Fibroblast of the aortic adventitia (primary cell): ENCODE measurements around the gene GLT1D1. TPM values are rescaled to one million over a fixed set of nuclear protein-coding genes. Genes with fewer than 3 reads are reported as not detected.

Experiments
- DNase-seq: peaks from one replicate; pipeline ENCODE4 v3.0.0-alpha.2; 2010; ENCODE audit warnings: low read depth
- H3K4me3 ChIP-seq: 2 replicates; pipeline ENCODE4 v1.5.1; 2011; ENCODE audit warnings: low read depth, mild to moderate bottlenecking, control low read depth, low read length, moderate library complexity
- total RNA-seq: library from RNA; depleted of rRNA; stranded (reverse); fragments of >200 nt; gene quantifications from 2 replicates; pipeline ENCODE4 v1.2.3, GENCODE V29; 2012; ENCODE audit warnings: low replicate concordance
- TF ChIP-seq, protein P1 (sequence below): IDR thresholded peaks from 2 replicates; pipeline ENCODE4 v1.5.1; 2011; ENCODE audit warnings: mild to moderate bottlenecking, low read length, control low read depth, inconsistent platforms; ENCODE audit not compliant: insufficient read depth

The GLT1D1 gene
- total RNA-seq, 1 donor = not detected

DNA sequence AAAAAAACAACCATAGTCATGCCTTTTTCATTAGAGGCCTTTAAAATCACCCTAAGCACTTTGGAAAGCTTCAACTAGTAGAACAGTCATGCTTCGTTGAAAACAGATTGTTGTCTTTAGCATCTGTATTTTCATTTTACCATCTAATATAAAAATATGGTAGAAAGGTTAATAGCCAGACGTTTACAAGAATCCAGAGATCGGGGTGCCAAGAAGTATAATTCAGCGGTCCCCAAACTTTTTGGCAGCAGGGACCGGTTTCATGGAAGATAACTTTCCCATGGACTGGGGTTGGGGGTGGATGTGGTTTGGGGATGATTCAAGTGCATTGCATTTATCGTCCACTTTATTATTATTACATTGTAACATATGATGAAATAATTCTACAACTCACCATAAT lies 138.4 kb downstream of the GLT1D1 start:
- DNase-seq = no peak
- TF ChIP-seq, protein P1, sequence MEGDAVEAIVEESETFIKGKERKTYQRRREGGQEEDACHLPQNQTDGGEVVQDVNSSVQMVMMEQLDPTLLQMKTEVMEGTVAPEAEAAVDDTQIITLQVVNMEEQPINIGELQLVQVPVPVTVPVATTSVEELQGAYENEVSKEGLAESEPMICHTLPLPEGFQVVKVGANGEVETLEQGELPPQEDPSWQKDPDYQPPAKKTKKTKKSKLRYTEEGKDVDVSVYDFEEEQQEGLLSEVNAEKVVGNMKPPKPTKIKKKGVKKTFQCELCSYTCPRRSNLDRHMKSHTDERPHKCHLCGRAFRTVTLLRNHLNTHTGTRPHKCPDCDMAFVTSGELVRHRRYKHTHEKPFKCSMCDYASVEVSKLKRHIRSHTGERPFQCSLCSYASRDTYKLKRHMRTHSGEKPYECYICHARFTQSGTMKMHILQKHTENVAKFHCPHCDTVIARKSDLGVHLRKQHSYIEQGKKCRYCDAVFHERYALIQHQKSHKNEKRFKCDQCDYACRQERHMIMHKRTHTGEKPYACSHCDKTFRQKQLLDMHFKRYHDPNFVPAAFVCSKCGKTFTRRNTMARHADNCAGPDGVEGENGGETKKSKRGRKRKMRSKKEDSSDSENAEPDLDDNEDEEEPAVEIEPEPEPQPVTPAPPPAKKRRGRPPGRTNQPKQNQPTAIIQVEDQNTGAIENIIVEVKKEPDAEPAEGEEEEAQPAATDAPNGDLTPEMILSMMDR = no peak
- H3K4me3 ChIP-seq = no peak overlapping the region

DNA sequence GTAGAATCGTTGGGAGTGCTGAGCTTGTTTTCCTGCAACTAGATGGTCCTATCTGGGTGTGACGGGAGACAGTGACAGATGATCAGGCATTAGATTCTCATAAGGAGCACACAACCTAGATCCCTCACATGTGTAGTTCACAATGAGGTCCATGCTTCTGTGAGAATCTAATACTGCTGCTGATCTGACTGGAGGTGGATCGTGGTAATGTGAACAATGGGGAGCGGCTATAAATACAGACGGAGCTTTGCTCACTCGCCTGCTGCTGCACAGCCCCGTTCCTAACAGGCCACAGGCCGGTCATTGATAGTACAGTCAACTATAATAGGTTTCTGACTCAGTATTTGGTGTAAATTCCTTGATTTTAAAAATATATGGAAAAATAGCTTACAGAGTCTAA lies 138.8 kb downstream of the GLT1D1 start:
- no peak overlapping the region for H3K4me3 ChIP-seq
- no peak for DNase-seq
- TF ChIP-seq, protein P1 = no peak

DNA sequence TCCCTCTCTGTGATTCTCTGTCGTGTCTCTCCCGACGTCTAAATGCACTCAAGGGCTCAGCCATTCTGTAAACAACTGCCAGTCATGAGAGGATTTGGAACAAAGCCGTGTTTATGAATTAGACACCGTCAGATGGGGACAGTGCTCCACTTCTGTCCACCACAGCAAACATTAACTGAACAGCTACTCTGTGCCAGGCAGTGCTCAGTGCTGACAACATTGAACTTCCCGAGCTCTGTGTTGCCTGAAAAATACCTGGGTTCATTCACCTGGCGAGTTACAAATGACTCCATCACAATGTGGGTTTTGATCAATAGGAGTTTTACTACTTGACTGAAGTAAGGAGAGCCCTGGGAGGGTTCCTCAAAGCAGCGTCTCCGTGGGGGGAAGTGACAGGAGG lies 139.3 kb downstream of the GLT1D1 start:
- no peak for DNase-seq
- no peak overlapping the region for H3K4me3 ChIP-seq
- TF ChIP-seq, protein P1 = no peak

DNA sequence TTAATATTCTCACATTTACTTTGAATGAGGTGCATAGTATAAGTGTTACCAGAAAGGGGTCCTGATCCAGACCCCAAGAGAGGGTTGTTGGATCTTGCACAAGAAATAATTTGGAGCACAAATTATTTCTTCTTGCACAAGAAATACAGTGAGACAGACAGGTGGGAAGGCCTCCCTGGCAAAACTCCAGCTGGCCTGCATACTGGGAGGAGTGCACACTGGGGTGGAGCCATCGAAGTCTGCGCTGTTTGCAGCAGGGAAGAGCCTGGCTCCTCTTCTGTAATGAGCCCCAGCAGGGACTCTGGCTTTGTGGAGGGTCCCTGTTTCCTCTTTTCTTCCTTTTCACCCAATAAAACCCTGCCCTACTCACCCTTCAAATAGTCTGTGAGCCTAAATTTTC lies 141.6 kb downstream of the GLT1D1 start:
- DNase-seq = no peak
- TF ChIP-seq, protein P1 = no peak
- no peak overlapping the region for H3K4me3 ChIP-seq

DNA sequence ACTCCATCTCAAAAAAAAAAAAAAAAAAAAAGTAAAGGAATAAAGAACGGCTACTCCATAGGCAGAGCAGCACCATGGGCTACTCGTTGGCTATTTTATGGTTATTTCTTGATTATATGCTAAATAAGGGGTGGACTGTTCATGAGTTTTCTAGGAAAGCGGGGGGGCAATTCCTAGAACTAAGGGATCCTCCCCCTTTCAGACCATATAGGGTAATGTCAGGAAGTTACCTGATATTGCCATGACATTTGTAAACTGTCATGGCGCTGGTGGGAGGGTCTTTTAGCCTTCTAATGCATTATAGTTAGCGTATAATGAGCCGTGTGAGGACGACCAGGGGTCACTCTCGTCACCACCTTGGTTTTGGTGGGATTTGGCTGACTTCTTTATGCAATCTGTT lies 142.3 kb downstream of the GLT1D1 start:
- no peak for DNase-seq
- H3K4me3 ChIP-seq = no peak overlapping the region
- TF ChIP-seq, protein P1 = no peak

DNA sequence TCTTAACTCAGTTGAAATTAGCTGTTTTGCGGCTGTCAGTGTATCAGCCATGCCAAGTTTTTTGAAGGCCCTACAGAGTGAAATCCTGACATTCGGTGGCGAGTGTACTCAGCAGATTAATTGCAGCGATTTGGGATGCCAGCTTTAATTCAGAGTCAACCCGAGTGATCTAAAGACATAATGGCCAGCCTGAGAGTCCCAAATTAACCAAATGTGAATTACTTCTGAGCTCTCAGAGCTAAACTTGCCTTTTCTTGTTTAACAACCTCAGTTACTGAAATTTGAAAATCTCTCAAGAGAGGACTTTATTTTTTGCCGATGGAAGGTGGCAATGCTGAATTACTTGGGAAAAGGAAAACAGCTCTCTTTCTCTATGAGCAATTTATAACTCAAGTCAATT lies 148.5 kb downstream of the GLT1D1 start:
- H3K4me3 ChIP-seq = no peak overlapping the region
- TF ChIP-seq, protein P1 = no peak
- DNase-seq = no peak

DNA sequence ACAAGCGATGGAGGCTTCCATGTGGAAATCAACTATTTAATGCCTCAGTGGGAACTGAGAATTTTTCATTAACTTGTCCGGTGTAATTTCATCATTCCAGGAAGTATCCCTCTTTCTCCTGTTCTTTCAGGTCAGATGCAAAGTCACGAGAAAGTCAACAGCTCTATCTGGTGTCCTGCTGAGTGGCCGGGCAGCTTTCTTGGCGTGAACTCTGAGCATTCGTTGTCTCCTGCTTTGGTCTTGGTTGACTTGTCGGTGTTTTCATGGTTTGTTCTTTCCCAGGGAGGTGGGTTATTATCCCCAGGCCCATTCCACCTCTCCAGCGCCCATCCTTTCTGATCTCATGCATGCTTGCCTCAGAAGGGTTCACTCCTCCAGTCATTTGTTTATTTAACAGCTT lies 149.1 kb downstream of the GLT1D1 start:
- no peak for DNase-seq
- TF ChIP-seq, protein P1 = no peak
- H3K4me3 ChIP-seq = no peak overlapping the region
